Heart right ventricle (tissue), 16 donors: ENCODE measurements around the gene MESP2. TPM values are rescaled to one million over a fixed set of nuclear protein-coding genes. Genes with fewer than 3 reads are reported as not detected.

Experiments used
- ATAC-seq, 8 donors: fragments of 200-7000 bp; cut with Tn5 transposase; one replicate each; pipeline ENCODE4 v1.9.1; 2020; ENCODE audit warnings: mild to moderate bottlenecking in 8 of 8, moderate library complexity in 8 of 8, moderate number of reproducible peaks in 1 of 8
- DNase-seq, 2 donors: peaks; one replicate each; pipeline ENCODE4 v3.0.0-alpha.2; 2020
- H3K27ac ChIP-seq, 10 donors: fragments of 200-600 bp; sonication (generic) in 2 of 10; one replicate each; pipeline versions ENCODE4 v1.5.0 to v1.8.0; 2020 to 2022; ENCODE audit warnings: mild to moderate bottlenecking in 3 of 10
- H3K27me3 ChIP-seq, 7 donors: fragments of 200-600 bp; one replicate each; pipeline ENCODE4 v1.8.0; 2021 to 2022; ENCODE audit warnings: mild to moderate bottlenecking in 2 of 7
- H3K36me3 ChIP-seq, 9 donors: fragments of 200-600 bp; sonication (generic) in 1 of 9; one replicate each; pipeline versions ENCODE4 v1.5.0 to v1.8.0; 2020 to 2022; ENCODE audit warnings: mild to moderate bottlenecking in 2 of 9
- H3K4me1 ChIP-seq, 9 donors: fragments of 200-600 bp; sonication (generic) in 1 of 9; one replicate each; pipeline versions ENCODE4 v1.5.0 to v1.8.0; 2020 to 2022; ENCODE audit warnings: mild to moderate bottlenecking in 4 of 9
- H3K4me3 ChIP-seq, 10 donors: fragments of 200-600 bp; sonication (generic) in 2 of 10; one replicate each; pipeline versions ENCODE4 v1.5.0 to v1.8.0; 2020 to 2022; ENCODE audit warnings: mild to moderate bottlenecking in 7 of 10, moderate library complexity in 2 of 10
- H3K9me3 ChIP-seq, 11 donors: fragments of 200-600 bp in 10 of 11; sonication (generic) in 2 of 11; one replicate each; pipeline versions ENCODE4 v1.5.0 to v1.8.0; 2013 to 2022; ENCODE audit warnings: mild to moderate bottlenecking in 2 of 11, control low read depth in 1 of 11, moderate library complexity in 1 of 11
- CTCF ChIP-seq, 9 donors: fragments of 200-600 bp; sonication (generic) in 2 of 9; IDR thresholded peaks; one replicate each; pipeline versions ENCODE4 v1.5.0 to v1.8.0; 2021 to 2022; ENCODE audit warnings: antibody characterized with exemption in 9 of 9, mild to moderate bottlenecking in 5 of 9, moderate library complexity in 1 of 9
- WGBS, 2 donors: extraction: QIAGEN DNeasy Blood & Tissue Kit; methylation state at CpG; one replicate each; pipeline ENCODE4 v1.1.7; 2013; ENCODE audit warnings: inconsistent platforms in 1 of 2; 5-methylcytosine and 5-hydroxymethylcytosine counted together
- intact Hi-C, 10 donors: fragments of 100-400 bp; cut with DNase I; formaldehyde crosslinking; loops; one replicate each; pipeline versions ENCODE4 v1.11.1 to v1.14.2; 2022
- polyA plus RNA-seq, 2 donors: library from polyadenylated mRNA; stranded (reverse); fragments of 200-250 nt; gene quantifications; one replicate each; pipeline ENCODE4 v1.2.3, GENCODE V29; 2013
- total RNA-seq, 10 donors: library from RNA; stranded (reverse); fragmentation: NEBNext Ultra II Directional in 3 of 10; extraction: Animal tissue kit (Norgen Biotek cat#: 25700) in 3 of 10; gene quantifications; one replicate each; pipeline versions ENCODE4 v1.2.1 to v1.2.4, GENCODE V29; 2021 to 2023
- donor health status: Arrhythmogenic right ventricular cardiomyopathy.
- donor health status: ischemic (EF 13 %, LVEDD 7.1; RV severe dilation, severe dysfunction).
- donor health status: healthy with polysubstance abuse.
- donor health status: DM: no; HTN: yes; CAD: no.
- donor health status: DM: no; HTN: no; CAD: no.
- donor health status: ischemic (EF 25% LVEDD 6.9; RV normal size, moderate dysfunction).
- donor health status: ischemic (EF 25% LVEDD 5.7; RV mildly dilated, moderate dysfunction).
- donor health status: healthy.
- donor health status: DM: yes; HTN: yes; CAD: no.
- donor health status: Ischemic cardiomyopathy.
- donor health status: ischemic (EF 35%, LVEDD 5.7; RV mildly dilated, moderate dysfunction).
- donor health status: nonischemic (EF 11% LVEDD 7.7; RV severe dilation, severe dysfunction).
- donor health status: DM: yes; HTN: yes; CAD: no.
- donor health status: PGD.
- donor health status: ischemic (EF 29% LVEDD 5.4; RV normal size, mild dysfunction).
- donor health status: nonischemic (EF 23%, LVEDD 6.1; RV moderate dilation, normal function).

The MESP2 gene
- total and polyA plus RNA-seq, 12 donors, result 0.04 to 0.73 (median 0.32) TPM; not detected in 5

GRCh38 chr15:89756897-89757296 is 19.2 kb upstream of the MESP2 start:
- DNase-seq (no peak), ATAC-seq (no peak)
- intact Hi-C loops, result loop anchor here in 4 of 10 donors (10.0 kb wide), 2 partner anchors 318 to 328 kb away; no protein-coding TSS in a partner anchor
- 75 to 78% methylated on average over 7 of the region's 7 CpGs for WGBS, 2 donors
- Histone ChIP-seq H3K9me3 (no peaks in the 10 kb centered on the region), H3K4me1 (peaks cover 0 to 11% (median 0%) of the 10 kb centered on the region in 9 donors), H3K27ac (no peak overlapping the region), H3K36me3 (no peaks in the 10 kb centered on the region), H3K27me3 (no peaks in the 10 kb centered on the region), H3K4me3 (no peak overlapping the region)
- TF ChIP-seq CTCF (IDR thresholded peaks at IDR 0.05), result no peak

- no peak for DNase-seq
- TF ChIP-seq CTCF (IDR thresholded peaks at IDR 0.05), result no peak
- no peak overlapping the region for H3K27ac ChIP-seq
- no peaks in the 10 kb centered on the region for H3K9me3 ChIP-seq
- peaks cover 0 to 11% (median 0%) of the 10 kb centered on the region in 9 donors for H3K4me1 ChIP-seq
- 83 to 84% methylated on average over 8 of the region's 8 CpGs for WGBS, 2 donors
- no peak for ATAC-seq
- no peaks in the 10 kb centered on the region for H3K27me3 ChIP-seq
- H3K4me3 ChIP-seq, result no peak overlapping the region
- intact Hi-C loops, result loop anchor here in 4 of 10 donors (10.0 kb wide), 2 partner anchors 317 to 327 kb away; no protein-coding TSS in a partner anchor
- H3K36me3 ChIP-seq, result no peaks in the 10 kb centered on the region
These were observed 17.8 kb upstream of the MESP2 start for GRCh38 chr15:89758283-89758682.

DNA sequence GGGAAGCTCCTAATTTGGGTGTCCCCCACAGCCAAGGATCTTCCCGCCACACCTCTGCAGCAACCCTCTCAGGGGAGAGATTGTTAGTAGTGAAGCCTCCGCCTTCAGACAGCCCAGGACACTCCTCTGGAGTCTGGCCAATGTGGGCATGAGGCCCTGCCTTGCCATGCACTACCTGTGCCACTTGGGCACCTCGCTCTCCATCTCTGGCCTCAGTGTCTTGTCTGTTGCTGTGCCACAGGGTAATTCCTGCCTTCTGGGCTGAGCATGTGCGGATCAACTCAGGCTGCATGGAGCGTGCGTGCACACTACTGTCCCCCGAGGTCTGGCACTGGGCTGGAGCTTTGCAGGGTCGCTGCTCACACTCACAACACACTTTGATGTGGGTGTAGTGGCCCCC is 17.2 kb upstream of the MESP2 start:
- intact Hi-C loops, result loop anchor here in 4 of 10 donors (10.0 kb wide), 2 partner anchors 316 to 326 kb away; no protein-coding TSS in a partner anchor
- H3K27me3 ChIP-seq, result no peaks in the 10 kb centered on the region
- H3K36me3 ChIP-seq, result no peaks in the 10 kb centered on the region
- DNase-seq, result no peak
- H3K9me3 ChIP-seq, result no peaks in the 10 kb centered on the region
- no peak overlapping the region for H3K27ac ChIP-seq
- no peak for ATAC-seq
- TF ChIP-seq CTCF (IDR thresholded peaks at IDR 0.05), result no peak
- 90 to 91% methylated on average over 8 of the region's 8 CpGs for WGBS, 2 donors
- peaks cover 0 to 11% (median 0%) of the 10 kb centered on the region in 9 donors for H3K4me1 ChIP-seq
- H3K4me3 ChIP-seq, result no peak overlapping the region

DNA sequence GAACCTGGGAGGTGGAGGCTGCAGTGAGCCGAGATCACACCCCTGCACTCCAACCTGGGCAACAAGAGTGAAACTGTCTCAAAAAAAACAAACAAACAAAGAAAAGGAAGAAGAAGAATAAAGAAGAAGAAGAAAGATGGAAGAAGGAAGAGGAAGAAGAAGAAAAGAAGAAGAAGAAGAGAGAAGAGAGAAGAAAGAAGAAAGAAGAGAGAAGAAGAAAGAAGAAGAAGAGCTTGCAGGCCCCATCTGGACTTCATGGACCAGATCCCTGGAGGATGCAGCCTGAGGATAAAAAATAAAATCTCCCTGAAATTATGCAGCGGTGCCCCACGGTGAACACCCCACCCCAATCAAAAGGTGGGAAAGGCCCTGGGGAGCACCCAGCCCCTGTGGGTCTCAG is 16.3 kb upstream of the MESP2 start:
- intact Hi-C loops, result loop anchor here (1.0 to 10.0 kb wide), 11 partner anchors 55 to 325 kb away; no protein-coding TSS in a partner anchor
- DNase-seq (no peak), ATAC-seq (no peak)
- Histone ChIP-seq H3K27me3 (no peaks in the 10 kb centered on the region), H3K9me3 (no peaks in the 10 kb centered on the region), H3K27ac (no peak overlapping the region), H3K4me3 (no peak overlapping the region), H3K36me3 (no peaks in the 10 kb centered on the region), H3K4me1 (peaks cover 0 to 11% (median 0%) of the 10 kb centered on the region in 9 donors)
- 83% methylated on average over 3 of the region's 3 CpGs for WGBS, 2 donors
- no peak for TF ChIP-seq CTCF (IDR thresholded peaks at IDR 0.05)
